Trophoblast cell (in vitro differentiated cells and primary cell): Measurements from ENCODE around the gene LRRC26.

Experiments used
- DNase-seq, 2 donors: peaks; one replicate each; pipeline ENCODE4 v3.0.0-alpha.2; 2016
- H2AFZ ChIP-seq: 2 replicates; pipeline ENCODE4 v1.6.1; 2013; ENCODE audit warnings: low read length, moderate library complexity, mild to moderate bottlenecking; ENCODE audit not compliant: insufficient read depth, poor library complexity
- H2AK5ac ChIP-seq: 2 replicates; pipeline ENCODE4 v1.6.1; 2013; ENCODE audit warnings: mild to moderate bottlenecking, low read length
- H2BK120ac ChIP-seq: 2 replicates; pipeline ENCODE4 v1.6.1; 2013; ENCODE audit warnings: low read length, mild to moderate bottlenecking, moderate library complexity; ENCODE audit not compliant: insufficient read depth, poor library complexity
- H2BK12ac ChIP-seq: 2 replicates; pipeline ENCODE4 v1.6.1; 2013; ENCODE audit warnings: mild to moderate bottlenecking, low read length, moderate library complexity
- H2BK5ac ChIP-seq: 2 replicates; pipeline ENCODE4 v1.6.1; 2013; ENCODE audit warnings: low read length, low read depth, moderate library complexity, mild to moderate bottlenecking; ENCODE audit not compliant: poor library complexity
- H3K14ac ChIP-seq: 2 replicates; pipeline ENCODE4 v1.6.1; 2013; ENCODE audit warnings: mild to moderate bottlenecking, low read length
- H3K18ac ChIP-seq: 2 replicates; pipeline ENCODE4 v1.6.1; 2013; ENCODE audit warnings: mild to moderate bottlenecking, low read length
- H3K23ac ChIP-seq: 2 replicates; pipeline ENCODE4 v1.6.1; 2013; ENCODE audit warnings: low read length
- H3K27ac ChIP-seq: 2 replicates; pipeline ENCODE4 v1.5.1; 2013; ENCODE audit warnings: low read depth, mild to moderate bottlenecking, inconsistent platforms, low read length, moderate library complexity
- H3K27me3 ChIP-seq: 2 replicates; pipeline ENCODE4 v1.6.1; 2013; ENCODE audit warnings: inconsistent platforms, mild to moderate bottlenecking, low read length, moderate library complexity; ENCODE audit not compliant: insufficient read depth
- H3K36me3 ChIP-seq, 2 experiments: 1 replicate in 1 of 2; 2 replicates in 1 of 2; pipeline ENCODE4 v1.6.1; 2013; ENCODE audit warnings: low read length in 2 of 2, mild to moderate bottlenecking in 2 of 2, moderate library complexity in 1 of 2; ENCODE audit not compliant: insufficient read depth in 2 of 2, control insufficient read depth in 1 of 2
- H3K4ac ChIP-seq: 2 replicates; pipeline ENCODE4 v1.6.1; 2013; ENCODE audit warnings: low read depth, mild to moderate bottlenecking, low read length, moderate library complexity
- H3K4me1 ChIP-seq, 2 experiments: 1 replicate in 1 of 2; 2 replicates in 1 of 2; pipeline ENCODE4 v1.6.1; 2013; ENCODE audit warnings: low read length in 2 of 2, mild to moderate bottlenecking in 2 of 2, moderate library complexity in 1 of 2; ENCODE audit not compliant: insufficient read depth in 2 of 2, control insufficient read depth in 1 of 2
- H3K4me2 ChIP-seq: 2 replicates; pipeline ENCODE4 v1.6.1; 2013; ENCODE audit warnings: inconsistent platforms, mild to moderate bottlenecking, low read length, moderate library complexity
- H3K4me3 ChIP-seq: 2 replicates; pipeline ENCODE4 v1.5.1; 2013; ENCODE audit warnings: mild to moderate bottlenecking, low read depth, low read length, inconsistent platforms
- H3K79me1 ChIP-seq: one replicate; pipeline ENCODE4 v1.6.1; 2013; ENCODE audit warnings: low read length
- H3K79me2 ChIP-seq: 2 replicates; pipeline ENCODE4 v1.6.1; 2013; ENCODE audit warnings: low read length, mild to moderate bottlenecking; ENCODE audit not compliant: control insufficient read depth, insufficient read depth, poor library complexity
- H3K9ac ChIP-seq: 2 replicates; pipeline ENCODE4 v1.6.1; 2013; ENCODE audit warnings: mild to moderate bottlenecking, low read length
- H3K9me3 ChIP-seq: 2 replicates; pipeline ENCODE4 v1.6.1; 2013; ENCODE audit warnings: low read depth, mild to moderate bottlenecking, control low read depth, inconsistent platforms, low read length; ENCODE audit not compliant: insufficient read depth
- H4K12ac ChIP-seq: 2 replicates; pipeline ENCODE4 v1.6.1; 2013; ENCODE audit warnings: low read depth, mild to moderate bottlenecking, low read length, moderate library complexity
- H4K8ac ChIP-seq: 2 replicates; pipeline ENCODE4 v1.6.1; 2013; ENCODE audit warnings: low read depth, mild to moderate bottlenecking, low read length, moderate library complexity
- H4K91ac ChIP-seq: one replicate; pipeline ENCODE4 v1.6.1; 2013; ENCODE audit warnings: low read depth, mild to moderate bottlenecking, low read length, moderate library complexity
- WGBS: extraction: QIAGEN DNeasy Blood & Tissue Kit; methylation state at CpG from one replicate; pipeline ENCODE4 v1.1.7; 2013; ENCODE audit warnings: missing lambda C conversion rate; ENCODE audit not compliant: insufficient read length, insufficient coverage; ENCODE audit errors: extremely low coverage; 5-methylcytosine and 5-hydroxymethylcytosine counted together

Gene LRRC26

GRCh38 chr9:137157618-137158415 lies 12.0 kb downstream of the LRRC26 start:
- Histone ChIP-seq H4K8ac (no peak overlapping the region), H3K14ac (no peak overlapping the region), H3K4ac (no peak overlapping the region), H3K4me2 (no peak overlapping the region), H2AFZ (no peak overlapping the region), H3K9ac (no peak overlapping the region), H3K23ac (no peak overlapping the region), H3K4me1 (no peaks in the 10 kb centered on the region), H3K9me3 (peaks cover 35% of the 10 kb centered on the region), H3K36me3 (no peaks in the 10 kb centered on the region), H4K12ac (no peak overlapping the region), H3K27me3 (peaks cover 43% of the 10 kb centered on the region), H3K27ac (no peak overlapping the region), H2BK5ac (no peak overlapping the region), H4K91ac (no peak overlapping the region), H3K79me1 (no peaks in the 10 kb centered on the region), H2BK12ac (no peak overlapping the region), H3K4me3 (peak overlapping the region; percentile 21), H3K18ac (no peak overlapping the region), H2BK120ac (no peak overlapping the region), H3K79me2 (no peaks in the 10 kb centered on the region), H2AK5ac (no peak overlapping the region)
- DNase-seq = no peak
- WGBS = no CpG with 5 or more reads among the region's 19 CpGs

GRCh38 chr9:137156567-137157375 lies 13.1 kb downstream of the LRRC26 start:
- Histone ChIP-seq H3K18ac (no peak overlapping the region), H4K12ac (no peak overlapping the region), H3K36me3 (no peaks in the 10 kb centered on the region), H3K79me1 (no peaks in the 10 kb centered on the region), H3K9ac (no peak overlapping the region), H2BK120ac (no peak overlapping the region), H3K14ac (no peak overlapping the region), H3K27me3 (peaks cover 33% of the 10 kb centered on the region), H3K4ac (no peak overlapping the region), H3K4me2 (no peak overlapping the region), H3K9me3 (peaks cover 34% of the 10 kb centered on the region), H4K8ac (no peak overlapping the region), H2BK12ac (no peak overlapping the region), H3K23ac (no peak overlapping the region), H3K4me3 (no peak overlapping the region), H3K27ac (no peak overlapping the region), H4K91ac (no peak overlapping the region), H2BK5ac (no peak overlapping the region), H2AK5ac (no peak overlapping the region), H2AFZ (no peak overlapping the region), H3K4me1 (no peaks in the 10 kb centered on the region), H3K79me2 (no peaks in the 10 kb centered on the region)
- no CpG with 5 or more reads among the region's 65 CpGs for WGBS
- DNase-seq = peak in 1 of 2 donors; percentile 28

GRCh38 chr9:137152844-137153405 lies 16.9 kb downstream of the LRRC26 start:
- Histone ChIP-seq H3K4me3 (peak overlapping the region; percentile 5), H4K91ac (no peak overlapping the region), H3K4ac (no peak overlapping the region), H3K9me3 (peaks cover 29% of the 10 kb centered on the region), H2BK5ac (no peak overlapping the region), H3K4me2 (no peak overlapping the region), H3K79me2 (no peaks in the 10 kb centered on the region), H3K14ac (no peak overlapping the region), H3K79me1 (no peaks in the 10 kb centered on the region), H2AFZ (no peak overlapping the region), H3K27ac (no peak overlapping the region), H3K27me3 (peaks cover 17% of the 10 kb centered on the region), H3K23ac (peak overlapping the region; percentile 1), H4K8ac (no peak overlapping the region), H3K36me3 (no peaks in the 10 kb centered on the region), H4K12ac (no peak overlapping the region), H3K9ac (no peak overlapping the region), H3K18ac (no peak overlapping the region), H2BK12ac (no peak overlapping the region), H3K4me1 (no peaks in the 10 kb centered on the region), H2AK5ac (no peak overlapping the region), H2BK120ac (no peak overlapping the region)
- no CpG with 5 or more reads among the region's 7 CpGs for WGBS
- no peak for DNase-seq

GRCh38 chr9:137150617-137151457 lies 19.0 kb downstream of the LRRC26 start:
- Histone ChIP-seq H2AK5ac (no peak overlapping the region), H2BK120ac (no peak overlapping the region), H4K8ac (no peak overlapping the region), H3K4ac (no peak overlapping the region), H2AFZ (no peak overlapping the region), H3K9ac (no peak overlapping the region), H3K4me3 (no peak overlapping the region), H3K27ac (no peak overlapping the region), H3K4me1 (no peaks in the 10 kb centered on the region), H2BK12ac (no peak overlapping the region), H3K18ac (no peak overlapping the region), H4K91ac (no peak overlapping the region), H3K27me3 (no peaks in the 10 kb centered on the region), H3K36me3 (no peaks in the 10 kb centered on the region), H3K4me2 (no peak overlapping the region), H3K9me3 (peaks cover 20% of the 10 kb centered on the region), H2BK5ac (no peak overlapping the region), H3K23ac (no peak overlapping the region), H3K79me2 (no peaks in the 10 kb centered on the region), H3K14ac (no peak overlapping the region), H3K79me1 (no peaks in the 10 kb centered on the region), H4K12ac (no peak overlapping the region)
- peak; percentile 21 to 44 for DNase-seq
- no CpG with 5 or more reads among the region's 34 CpGs for WGBS
